ENCODE results near the gene NFX1.

The NFX1 gene

GRCh38 chr9:33246269-33246860, 44.0 kb upstream of the NFX1 start:
- CTCF ChIA-PET, result no interaction called here
- TF ChIP-seq CTCF (IDR thresholded peaks at IDR 0.05; ENCODE audit: insufficient read depth, low read length, missing control alignments), result no peak
- POLR2A ChIA-PET, result no interaction called here
- H3K4me3 ChIP-seq (ENCODE audit: low read depth, low read length), result no peak overlapping the region
- DNase-seq (ENCODE audit: low read depth, low spot score), result no peak

- ChIA-PET POLR2A (no interaction called here), CTCF (interaction anchor here (1.0 to 1.5 kb wide), 3 partner anchors 9 to 127 kb away, joined by 3 to 4 read pairs (median 3); no protein-coding TSS in a partner anchor)
- H3K4me3 ChIP-seq (ENCODE audit: low read depth, low read length), result no peak overlapping the region
- TF ChIP-seq CTCF (IDR thresholded peaks at IDR 0.05; ENCODE audit: insufficient read depth, low read length, missing control alignments), result no peak
- DNase-seq (ENCODE audit: low read depth, low spot score), result no peak
Observed at GRCh38 chr9:33248606-33249005, 41.7 kb upstream of the NFX1 start.

- CTCF ChIA-PET, result interaction anchor here (1.0 to 1.5 kb wide), 2 partner anchors 8 to 126 kb away, joined by 3 to 4 read pairs; no protein-coding TSS in a partner anchor
- no peak for TF ChIP-seq CTCF (IDR thresholded peaks at IDR 0.05; ENCODE audit: insufficient read depth, low read length, missing control alignments)
- DNase-seq (ENCODE audit: low read depth, low spot score), result no peak
- H3K4me3 ChIP-seq (ENCODE audit: low read depth, low read length), result no peak overlapping the region
- POLR2A ChIA-PET, result no interaction called here
Observed at GRCh38 chr9:33249087-33249658, 41.1 kb upstream of the NFX1 start.

GRCh38 chr9:33249983-33250382, 40.3 kb upstream of the NFX1 start:
- no peak for DNase-seq (ENCODE audit: low read depth, low spot score)
- ChIA-PET POLR2A (no interaction called here), CTCF (no interaction called here)
- TF ChIP-seq CTCF (IDR thresholded peaks at IDR 0.05; ENCODE audit: insufficient read depth, low read length, missing control alignments), result no peak
- no peak overlapping the region for H3K4me3 ChIP-seq (ENCODE audit: low read depth, low read length)

- H3K4me3 ChIP-seq (ENCODE audit: low read depth, low read length), result no peak overlapping the region
- ChIA-PET POLR2A (no interaction called here), CTCF (no interaction called here)
- no peak for DNase-seq (ENCODE audit: low read depth, low spot score)
- TF ChIP-seq CTCF (IDR thresholded peaks at IDR 0.05; ENCODE audit: insufficient read depth, low read length, missing control alignments), result no peak
Observed at GRCh38 chr9:33250458-33250995, 39.8 kb upstream of the NFX1 start.

- no peak for DNase-seq (ENCODE audit: low read depth, low spot score)
- CTCF ChIA-PET, result interaction anchor here (0.9 kb wide), 1 partner anchor 28 kb away, joined by 3 read pairs; no protein-coding TSS in a partner anchor
- no peak for TF ChIP-seq CTCF (IDR thresholded peaks at IDR 0.05; ENCODE audit: insufficient read depth, low read length, missing control alignments)
- no peak overlapping the region for H3K4me3 ChIP-seq (ENCODE audit: low read depth, low read length)
- POLR2A ChIA-PET, result no interaction called here
Observed at GRCh38 chr9:33254211-33254610, 36.1 kb upstream of the NFX1 start.
